ENCODE measurements around the gene MACF1.
"Not testable (repeated sequence)": the region's sequence is repeated elsewhere in the genome, so short reads cannot be mapped to it uniquely, and the experiment has no call there.

Gene MACF1, protein sequence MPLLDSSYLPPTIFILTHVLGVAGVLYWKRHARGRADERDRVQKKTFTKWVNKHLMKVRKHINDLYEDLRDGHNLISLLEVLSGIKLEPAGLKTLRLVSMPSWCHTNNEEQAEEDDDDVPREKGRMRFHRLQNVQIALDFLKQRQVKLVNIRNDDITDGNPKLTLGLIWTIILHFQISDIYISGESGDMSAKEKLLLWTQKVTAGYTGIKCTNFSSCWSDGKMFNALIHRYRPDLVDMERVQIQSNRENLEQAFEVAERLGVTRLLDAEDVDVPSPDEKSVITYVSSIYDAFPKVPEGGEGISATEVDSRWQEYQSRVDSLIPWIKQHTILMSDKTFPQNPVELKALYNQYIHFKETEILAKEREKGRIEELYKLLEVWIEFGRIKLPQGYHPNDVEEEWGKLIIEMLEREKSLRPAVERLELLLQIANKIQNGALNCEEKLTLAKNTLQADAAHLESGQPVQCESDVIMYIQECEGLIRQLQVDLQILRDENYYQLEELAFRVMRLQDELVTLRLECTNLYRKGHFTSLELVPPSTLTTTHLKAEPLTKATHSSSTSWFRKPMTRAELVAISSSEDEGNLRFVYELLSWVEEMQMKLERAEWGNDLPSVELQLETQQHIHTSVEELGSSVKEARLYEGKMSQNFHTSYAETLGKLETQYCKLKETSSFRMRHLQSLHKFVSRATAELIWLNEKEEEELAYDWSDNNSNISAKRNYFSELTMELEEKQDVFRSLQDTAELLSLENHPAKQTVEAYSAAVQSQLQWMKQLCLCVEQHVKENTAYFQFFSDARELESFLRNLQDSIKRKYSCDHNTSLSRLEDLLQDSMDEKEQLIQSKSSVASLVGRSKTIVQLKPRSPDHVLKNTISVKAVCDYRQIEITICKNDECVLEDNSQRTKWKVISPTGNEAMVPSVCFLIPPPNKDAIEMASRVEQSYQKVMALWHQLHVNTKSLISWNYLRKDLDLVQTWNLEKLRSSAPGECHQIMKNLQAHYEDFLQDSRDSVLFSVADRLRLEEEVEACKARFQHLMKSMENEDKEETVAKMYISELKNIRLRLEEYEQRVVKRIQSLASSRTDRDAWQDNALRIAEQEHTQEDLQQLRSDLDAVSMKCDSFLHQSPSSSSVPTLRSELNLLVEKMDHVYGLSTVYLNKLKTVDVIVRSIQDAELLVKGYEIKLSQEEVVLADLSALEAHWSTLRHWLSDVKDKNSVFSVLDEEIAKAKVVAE (N-terminal part only)

DNA sequence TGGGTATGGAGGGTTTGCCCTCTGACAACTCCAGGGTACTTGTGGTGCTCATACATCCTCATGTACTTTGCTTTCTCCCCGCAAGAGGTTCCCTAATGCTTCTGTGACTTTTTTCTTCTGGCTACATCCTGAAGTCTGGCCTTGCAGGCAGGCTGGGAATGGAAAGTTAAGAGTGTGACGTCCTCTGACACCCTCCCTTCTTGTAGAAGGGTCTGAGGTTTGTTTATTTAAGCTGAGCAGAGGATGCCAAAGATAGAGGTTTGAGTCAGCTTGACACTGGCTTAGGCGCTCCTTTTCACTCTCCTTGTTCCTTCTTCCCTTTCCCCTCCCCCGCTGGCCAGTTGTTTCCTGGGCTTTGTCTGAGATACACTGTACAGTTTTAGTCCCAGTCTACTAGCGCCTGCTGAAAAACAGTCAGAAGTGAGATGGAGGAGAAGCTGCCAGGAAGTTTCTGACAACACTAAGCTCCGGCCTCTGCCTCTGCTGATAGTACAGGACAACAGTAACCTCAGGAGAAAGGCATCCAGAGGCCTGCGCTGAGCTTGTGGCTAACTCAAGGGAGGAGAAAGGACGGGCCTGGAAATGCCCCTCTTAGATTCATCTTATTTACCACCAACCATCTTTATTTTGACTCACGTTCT is at the start of gene MACF1:
Gene MACF1 (plus strand): TSS at position 255 of the 641 bp plus-strand sequence. CDS start 328 bp downstream, at position 583.
- DNase-seq, result peak; percentile 76

DNA sequence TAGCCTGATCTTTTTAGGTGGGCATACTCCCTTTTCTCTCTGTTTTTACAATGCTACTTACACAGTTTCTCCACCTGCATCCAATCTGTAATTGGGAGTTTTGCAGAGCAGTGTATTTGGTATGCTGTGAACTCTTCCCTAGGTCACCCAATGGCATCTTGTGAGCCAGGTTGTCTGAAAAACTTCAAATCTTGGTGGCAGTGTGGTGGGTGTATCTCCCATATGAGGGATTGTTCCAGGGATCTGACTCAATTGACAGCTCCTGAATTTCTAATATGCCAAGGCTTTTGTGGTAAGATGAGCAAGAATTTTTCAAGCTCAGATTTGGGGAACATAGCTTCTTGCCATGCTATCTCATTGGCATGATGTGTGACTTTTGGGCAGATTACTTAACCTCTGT is 47.2 kb upstream of the MACF1 start:
- DNase-seq, result no peak

DNA sequence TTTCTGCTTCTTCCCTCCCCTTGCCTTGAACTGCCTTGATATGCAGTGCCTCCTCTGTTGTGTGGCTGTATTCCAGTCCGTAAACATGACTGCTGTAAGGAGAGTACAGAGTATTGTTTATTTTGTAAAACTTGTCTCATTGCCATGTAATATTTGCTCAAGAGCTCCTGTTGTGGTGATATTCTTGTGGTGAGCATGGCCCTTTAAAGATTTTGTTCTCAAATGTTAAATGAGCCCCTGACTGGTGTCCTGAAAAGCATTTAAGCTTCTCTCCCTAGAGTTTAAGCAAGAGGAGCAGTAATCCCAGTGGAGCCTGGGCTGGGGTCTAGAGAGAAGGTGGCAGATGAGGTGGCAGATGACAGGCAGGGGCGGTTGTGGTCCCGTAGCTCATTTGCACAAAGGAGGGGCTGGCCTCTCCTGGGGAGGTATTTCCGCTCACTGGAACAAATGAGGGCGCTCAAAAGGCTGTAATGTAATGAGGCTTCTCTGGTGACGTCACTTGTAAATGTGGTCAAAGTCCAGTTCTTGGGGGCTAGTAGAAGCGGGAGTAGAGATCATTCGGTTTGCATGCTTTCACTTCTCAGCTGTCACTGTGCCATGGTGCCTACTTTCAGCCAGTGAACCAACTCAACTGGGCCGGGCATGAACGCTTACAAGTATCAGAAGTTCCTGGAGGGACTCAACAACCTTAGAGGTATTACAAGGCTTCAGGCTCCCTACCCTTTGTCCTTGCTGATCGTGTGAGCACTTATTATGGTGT is 46.0 kb upstream of the MACF1 start:
- DNase-seq, result no peak

DNA sequence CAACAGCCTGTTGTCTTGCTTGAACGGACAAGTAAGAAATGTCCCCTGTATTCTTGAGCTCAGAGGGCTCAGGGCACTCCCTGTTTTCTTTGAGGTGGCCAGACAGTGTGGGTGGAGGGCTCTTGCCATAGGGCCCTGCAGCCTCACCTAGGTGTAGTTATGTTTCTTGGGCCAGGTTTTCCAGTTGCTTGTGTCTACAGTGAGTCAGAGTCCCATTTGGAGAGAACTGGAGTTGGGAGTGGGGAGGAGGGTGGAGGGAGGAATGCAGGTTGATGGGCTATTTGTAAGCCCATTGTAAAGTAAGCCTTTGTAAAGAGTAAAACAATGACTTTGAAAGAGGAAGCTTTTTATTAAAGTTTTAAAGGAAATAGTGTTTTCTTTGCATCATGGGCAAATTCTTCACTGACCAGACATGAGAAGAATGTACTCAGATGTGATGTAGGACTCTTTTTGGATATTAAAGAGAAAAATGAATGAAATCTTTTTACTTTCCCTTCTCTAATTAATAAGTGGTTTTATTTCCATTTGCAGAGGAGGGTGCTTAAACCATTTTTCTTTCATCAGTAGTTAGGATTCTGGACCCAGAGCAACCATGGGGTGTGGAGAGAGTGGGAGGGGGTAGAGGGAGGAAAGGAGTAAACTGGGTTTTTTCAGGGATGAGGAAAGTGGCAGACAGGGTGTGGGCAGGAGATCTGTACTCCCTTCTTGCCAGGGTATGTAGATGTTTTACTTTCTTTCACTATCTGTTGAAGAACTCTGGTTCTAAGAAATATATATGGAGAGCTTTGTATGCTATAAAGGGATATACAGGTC is 45.1 kb upstream of the MACF1 start:
- DNase-seq, result no peak

DNA sequence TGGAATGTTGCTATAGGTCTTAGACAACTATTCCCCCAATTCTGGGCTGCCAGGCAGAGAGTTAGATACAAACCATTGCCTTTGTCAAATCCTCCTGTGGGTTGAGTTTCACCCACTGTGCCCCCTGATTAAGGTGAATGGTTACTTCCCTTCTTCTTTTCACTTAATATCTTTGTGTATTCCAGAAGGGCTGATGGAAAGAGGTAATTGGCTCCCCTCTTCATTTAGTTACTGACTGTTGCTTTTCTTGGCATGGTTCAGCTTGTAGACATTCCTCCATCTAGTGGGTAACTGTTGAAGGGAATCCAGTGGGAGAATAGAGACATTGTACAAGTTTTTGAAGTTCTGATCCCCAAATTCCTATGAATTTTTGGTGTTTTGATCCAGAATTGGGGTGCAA is 43.8 kb upstream of the MACF1 start:
- DNase-seq, result no peak

DNA sequence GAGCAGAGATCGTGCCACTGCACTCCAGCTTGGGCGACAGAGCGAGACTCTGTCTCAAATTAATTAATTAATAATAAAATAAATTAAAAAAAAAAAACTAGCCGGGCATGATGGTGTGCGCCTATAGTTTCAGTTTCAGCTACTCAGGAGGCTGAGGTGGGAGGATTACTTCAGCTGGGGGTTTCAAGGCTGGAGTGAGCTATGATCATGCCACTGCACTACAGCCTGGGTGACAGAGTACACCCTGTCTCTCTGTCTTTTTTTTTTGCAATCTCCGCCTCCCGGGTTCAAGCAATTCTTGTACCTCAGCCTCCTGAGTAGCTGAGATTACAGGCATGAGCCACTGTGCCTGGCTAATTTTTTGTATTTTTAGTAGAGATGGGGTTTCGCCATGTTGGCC is 42.7 kb upstream of the MACF1 start:
- DNase-seq, result not testable (repeated sequence)

DNA sequence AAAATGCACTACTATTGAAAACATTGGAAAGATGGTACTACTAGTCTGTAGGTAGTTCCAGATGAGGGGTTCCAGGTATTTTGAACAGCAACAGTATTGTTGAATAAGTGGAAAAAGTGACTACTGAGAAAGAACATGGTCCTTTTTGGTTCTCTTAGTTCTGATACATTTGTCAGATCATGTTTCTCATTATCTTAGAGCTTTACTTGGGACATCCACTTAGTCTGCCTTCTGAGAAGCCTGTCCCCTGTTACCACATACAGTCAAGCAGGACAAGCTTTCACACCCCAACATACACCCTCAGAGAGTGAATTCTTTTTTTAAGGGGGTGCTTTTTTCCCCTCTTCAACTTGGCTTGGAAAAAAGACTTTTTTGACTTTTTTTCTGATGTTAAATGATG is 41.0 kb upstream of the MACF1 start:
- no peak for DNase-seq

DNA sequence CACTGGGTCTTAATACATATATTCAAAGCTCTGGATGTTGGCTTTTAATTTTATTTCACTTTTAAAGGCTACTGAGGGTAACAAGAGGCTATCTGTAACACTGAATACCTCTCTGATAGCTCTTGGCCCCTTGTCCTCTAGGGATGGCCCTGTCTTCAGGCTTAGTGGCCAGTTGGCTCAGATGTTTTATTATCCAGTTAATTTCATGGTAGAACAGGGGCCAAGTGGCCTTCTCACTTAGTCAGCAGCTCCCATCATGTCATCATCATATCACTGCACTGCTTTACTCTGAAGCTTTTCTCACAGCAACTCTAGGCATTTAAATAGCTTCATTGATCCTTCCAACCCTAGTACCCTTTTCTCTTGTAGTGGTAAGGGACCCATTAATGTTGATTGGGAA is 40.2 kb upstream of the MACF1 start:
- no peak for DNase-seq

DNA sequence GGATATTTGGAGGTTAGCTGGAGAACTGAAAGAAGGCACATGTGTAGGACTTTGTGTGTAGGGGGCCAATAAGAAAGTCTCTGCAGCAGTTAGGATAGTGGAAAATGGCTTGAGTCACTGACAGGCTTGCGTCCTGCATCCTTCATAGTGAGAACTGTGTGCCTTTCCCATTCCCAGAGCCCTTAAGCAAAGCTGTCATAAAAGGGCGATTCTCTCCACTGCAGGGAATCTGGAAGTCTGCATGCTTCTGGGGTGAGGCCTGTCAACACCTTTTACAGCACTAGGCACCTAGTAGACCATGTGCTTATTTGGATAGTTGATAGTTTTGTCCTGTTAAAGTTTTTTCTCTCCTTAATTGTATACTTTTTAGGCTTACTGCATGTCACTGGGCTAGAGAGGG is 39.4 kb upstream of the MACF1 start:
- no peak for DNase-seq

DNA sequence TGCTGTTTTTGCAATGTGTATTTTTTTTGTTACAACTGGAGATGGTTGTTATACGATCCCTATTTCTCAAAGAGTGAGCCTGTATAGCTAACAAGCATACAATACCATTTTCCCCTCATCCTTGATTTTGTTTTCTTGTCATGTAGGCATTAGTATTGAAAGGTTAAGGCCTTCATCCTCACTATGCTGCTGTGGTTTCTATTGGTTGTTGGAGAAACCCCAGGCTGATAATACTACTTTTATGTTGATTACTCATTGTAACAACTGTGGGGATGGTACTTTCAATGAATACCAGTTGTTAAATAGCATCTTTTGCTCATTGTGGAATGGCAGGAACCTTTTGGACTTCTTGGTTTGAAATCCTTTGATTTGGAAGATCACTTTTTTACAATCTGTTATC is 39.0 kb upstream of the MACF1 start:
- DNase-seq, result no peak

DNA sequence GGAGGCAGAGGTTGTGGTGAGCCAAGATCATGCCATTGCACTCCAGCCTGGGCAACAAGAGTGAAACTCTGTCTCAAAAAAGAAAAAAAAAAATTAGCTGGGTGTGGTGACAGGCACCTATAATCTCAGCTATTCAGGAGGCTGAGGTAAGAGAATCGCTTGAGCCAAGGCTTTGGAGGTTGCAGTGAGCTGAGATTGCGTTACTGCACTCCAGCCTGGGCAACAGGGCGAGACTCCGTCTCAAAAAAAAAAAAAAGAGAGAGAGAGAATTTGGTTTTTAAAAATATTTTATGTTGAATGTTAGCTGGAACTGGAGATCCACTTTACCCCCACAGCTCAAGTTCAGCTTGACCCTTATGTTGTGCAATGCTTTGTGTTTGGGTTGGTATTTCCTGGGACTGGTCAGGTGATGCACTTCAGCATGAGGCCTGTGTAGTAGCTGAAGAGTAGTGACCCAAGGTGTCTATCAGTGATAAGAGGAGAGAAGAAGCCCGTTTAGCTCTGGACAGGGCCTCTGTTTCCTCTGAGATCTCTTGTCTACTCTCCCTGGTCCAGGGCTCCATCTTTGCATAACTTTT is 36.8 kb upstream of the MACF1 start:
- DNase-seq, result no peak

DNA sequence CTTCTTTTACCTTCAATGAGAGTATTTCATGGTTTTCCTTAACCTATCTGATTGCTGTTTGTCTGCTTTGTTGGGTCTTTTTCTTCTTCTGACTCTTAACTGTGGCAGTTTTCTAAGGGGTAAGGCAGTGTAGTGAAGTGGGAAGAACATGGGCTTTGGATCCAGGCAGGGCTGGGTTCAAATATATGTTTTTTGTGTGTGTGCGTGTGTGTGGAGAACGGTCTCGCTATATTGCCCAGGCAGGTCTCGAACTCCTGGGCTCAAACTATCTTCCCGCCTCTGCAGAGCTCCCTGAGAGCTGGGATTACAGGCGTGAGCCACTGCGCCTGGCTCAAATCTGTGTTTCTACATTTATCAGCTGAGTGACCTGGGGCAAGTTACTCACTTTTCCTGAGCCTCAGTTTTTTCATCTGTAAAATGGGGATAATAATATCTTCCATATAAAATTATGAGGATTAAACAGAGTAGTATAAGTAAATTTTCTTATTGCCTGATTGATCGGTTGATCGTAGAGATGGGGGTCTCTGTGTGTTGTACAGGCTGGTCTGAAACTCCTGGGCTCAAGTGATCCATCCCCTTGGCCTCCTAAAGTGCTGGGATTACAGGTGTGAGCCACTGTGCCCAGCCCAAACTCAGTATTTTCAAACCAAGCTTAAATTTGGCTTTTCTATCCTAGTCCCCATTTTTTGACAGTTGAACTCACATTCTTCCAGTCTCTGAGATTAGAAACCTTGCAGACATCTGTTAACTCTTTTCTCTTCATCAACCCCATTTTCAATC is 36.0 kb upstream of the MACF1 start:
- DNase-seq, result no peak

DNA sequence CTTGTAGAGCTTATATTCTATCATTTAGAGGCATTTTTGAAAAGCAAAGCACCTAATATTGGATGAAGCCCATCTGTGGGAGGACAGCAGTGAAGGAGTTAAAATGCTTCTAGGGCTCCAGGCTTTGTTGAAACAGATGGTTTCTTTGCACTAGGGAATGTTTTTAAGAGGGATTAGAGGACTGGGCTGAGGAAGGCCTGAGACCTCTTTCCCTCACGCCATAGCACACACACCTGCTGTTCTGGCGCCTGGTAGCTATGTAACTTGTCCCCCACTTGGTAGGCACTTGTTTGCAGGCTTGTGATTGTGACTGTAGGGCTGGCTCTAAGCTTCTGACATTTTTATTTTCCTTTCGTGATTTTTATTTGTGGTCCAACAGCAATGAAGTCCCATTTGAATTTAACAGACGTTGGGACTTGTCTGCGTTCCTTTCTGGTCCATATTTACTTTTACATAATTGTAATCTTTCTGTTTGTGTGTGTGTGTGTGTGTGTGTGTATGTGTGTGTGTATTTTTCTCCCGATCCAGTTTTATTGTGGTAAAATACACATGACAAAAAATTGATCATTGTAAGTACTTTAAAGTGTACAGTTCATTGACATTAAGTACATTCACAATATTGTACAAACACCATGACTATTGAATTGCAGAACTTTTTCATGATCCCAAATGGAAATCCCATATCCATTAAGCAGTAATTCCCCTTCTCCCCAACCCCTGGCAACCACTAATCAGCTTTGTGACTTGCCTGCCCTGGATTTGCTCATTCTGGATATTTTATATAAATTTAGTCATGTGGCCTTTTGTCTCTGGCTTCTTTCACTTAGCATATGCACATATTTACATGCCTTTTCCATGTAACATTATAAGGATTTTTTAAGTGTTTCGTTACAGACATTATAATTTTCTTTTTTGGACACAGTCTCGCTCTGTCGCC is 33.5 kb upstream of the MACF1 start:
- no peak for DNase-seq

DNA sequence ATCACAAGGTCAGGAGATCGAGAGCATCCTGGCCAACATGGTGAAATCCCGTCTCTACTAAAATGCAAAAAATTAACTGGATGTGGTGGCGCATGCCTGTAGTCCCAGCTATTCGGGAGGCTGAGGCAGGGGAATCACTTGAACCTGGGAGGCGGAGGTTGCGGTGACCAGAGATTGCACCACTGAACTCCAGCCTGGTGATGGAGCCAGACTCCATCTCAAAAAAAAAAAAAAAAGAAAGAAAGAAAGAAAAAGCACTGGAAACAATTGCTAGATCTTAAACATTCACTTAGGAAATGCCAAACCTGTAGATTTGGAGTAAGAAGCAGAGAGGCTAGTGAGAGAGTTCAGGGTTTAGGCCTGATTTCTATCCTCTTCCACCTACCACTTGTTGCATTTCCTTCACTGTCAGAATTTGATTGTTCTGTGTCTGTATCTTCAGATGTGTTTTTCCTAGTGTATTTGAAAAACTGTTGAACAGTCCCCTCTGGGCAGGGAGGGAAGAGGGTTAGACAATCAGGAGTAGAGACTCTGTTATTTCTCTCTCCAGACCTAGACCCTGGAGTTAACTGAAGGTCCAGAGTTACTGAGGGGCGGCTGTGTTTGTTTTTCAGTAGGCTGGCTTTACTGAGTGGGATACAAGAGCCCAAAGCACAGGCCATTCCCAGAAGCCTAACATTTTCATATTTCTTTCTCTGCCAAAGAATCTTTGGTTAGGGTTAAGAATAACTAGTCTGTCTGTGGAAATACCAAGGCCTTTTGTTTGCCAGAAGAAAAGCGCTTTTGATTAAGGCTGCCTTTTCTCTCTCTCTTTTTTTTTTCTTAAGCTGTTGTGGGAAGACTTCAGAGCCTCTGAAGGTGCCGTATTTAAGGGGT is 31.1 kb upstream of the MACF1 start:
- no peak for DNase-seq

DNA sequence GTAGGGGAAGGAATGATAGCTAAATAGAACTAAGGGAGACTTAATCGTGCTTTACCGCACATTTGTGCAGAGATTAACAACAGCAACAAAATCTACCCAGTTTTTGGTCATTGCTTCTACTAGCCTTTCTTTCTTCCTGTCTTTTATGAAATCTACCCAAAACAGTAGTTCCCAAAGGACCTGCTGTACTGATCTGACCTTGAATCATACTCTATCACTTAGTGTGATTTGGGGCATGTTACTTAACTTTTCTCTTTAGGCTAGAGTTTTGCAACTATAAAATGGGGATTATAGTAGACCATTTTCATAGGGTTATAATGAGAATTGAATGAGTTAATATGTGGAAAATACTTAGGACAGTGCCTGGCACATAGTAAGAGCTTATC is 30.5 kb upstream of the MACF1 start:
- DNase-seq, result no peak

DNA sequence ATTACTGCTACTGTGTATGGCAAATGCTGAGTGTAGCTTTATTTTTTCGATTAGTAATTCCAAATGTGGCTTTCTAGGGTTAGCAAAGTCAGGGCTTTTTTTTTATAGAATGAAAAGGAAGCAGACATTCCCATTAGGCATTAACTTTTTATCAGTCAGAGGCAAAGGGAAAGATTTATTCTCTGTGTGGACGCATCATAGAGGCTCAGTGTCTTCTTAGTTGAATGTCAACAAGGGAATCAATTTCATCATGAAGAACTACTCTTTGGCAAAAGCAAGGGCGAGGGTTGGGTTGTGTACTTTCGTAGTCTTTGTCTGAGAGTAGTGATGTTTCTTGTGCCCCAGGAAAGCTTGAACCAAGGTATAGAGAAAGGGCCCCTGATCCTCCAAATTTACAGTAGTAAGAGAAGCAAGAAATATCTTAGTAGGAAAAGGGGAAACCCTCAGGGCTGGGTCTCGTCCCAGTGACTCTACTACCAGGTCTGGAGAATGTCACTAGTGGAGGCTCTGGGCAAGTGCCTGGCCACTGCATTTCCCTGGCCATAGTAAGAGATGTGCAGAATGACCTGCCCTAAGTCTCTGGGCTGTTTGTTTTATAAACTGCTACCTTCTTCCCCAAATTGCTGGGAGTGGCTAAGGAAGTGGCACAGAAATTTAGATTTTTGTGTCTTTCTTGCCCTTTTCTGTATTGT is 30.0 kb upstream of the MACF1 start:
- DNase-seq, result no peak

DNA sequence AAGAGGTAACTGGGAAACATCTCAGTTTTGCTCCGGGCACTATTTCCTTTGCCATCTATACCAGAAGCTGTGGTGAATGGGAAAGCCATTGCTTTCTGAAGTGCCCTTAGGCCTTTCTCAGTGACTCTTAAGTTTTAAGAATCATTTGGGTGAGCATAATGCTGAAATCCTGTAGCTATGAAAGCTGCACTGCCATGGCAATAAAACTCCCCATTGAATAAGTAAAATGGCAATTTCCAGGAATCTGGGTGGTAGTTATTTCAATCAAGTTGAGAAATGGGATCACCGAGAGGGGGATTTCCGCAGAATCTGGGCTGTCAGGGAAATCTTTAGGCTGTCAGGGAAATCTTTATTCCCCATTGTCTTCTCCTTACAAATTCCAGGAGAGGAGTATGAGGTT is 26.8 kb upstream of the MACF1 start:
- DNase-seq, result no peak
